ENCODE measurements around the gene NCKAP5L. TPM values are rescaled to one million over a fixed set of nuclear protein-coding genes. Genes with fewer than 3 reads are reported as not detected.

The NCKAP5L gene
- total and polyA plus RNA-seq, 9 of the 15 experiments (the other 6 are each of a cell fraction or from before 2014, with no cell fraction given) = 0.01 to 14.4 (median 3.7) TPM

- no peak for TF ChIP-seq USF2 (CRISPR knock-in tag; IDR thresholded peaks at IDR 0.05)
- TF ChIP-seq ZNF695 (CRISPR knock-in tag; IDR thresholded peaks at IDR 0.05) = peak; percentile 68; the same call in 1 of the 2 replicates
- peak; percentile 84; the same call in 1 of the 2 replicates for TF ChIP-seq XRCC5 (IDR thresholded peaks at IDR 0.05; ENCODE audit: low read depth, low read length)
- no peak for TF ChIP-seq ZNF280B (CRISPR knock-in tag; IDR thresholded peaks at IDR 0.05)
- TF ChIP-seq ZNF3 (CRISPR knock-in tag; IDR thresholded peaks at IDR 0.05) = no peak
- TF ChIP-seq CBFB (CRISPR knock-in tag; IDR thresholded peaks at IDR 0.05) = no peak
- TF ChIP-seq ATF2 (CRISPR knock-in tag; IDR thresholded peaks at IDR 0.05) = no peak
- TF ChIP-seq, protein P1, sequence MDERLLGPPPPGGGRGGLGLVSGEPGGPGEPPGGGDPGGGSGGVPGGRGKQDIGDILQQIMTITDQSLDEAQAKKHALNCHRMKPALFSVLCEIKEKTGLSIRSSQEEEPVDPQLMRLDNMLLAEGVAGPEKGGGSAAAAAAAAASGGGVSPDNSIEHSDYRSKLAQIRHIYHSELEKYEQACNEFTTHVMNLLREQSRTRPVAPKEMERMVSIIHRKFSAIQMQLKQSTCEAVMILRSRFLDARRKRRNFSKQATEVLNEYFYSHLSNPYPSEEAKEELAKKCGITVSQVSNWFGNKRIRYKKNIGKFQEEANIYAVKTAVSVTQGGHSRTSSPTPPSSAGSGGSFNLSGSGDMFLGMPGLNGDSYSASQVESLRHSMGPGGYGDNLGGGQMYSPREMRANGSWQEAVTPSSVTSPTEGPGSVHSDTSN (CRISPR knock-in tag; IDR thresholded peaks at IDR 0.05; ENCODE audit: low read depth) = no peak
- TF ChIP-seq, protein P1 (tag; conservative IDR thresholded peaks at IDR 0.05; ENCODE audit: low read depth) = peak; percentile 49
- TF ChIP-seq, protein P2, sequence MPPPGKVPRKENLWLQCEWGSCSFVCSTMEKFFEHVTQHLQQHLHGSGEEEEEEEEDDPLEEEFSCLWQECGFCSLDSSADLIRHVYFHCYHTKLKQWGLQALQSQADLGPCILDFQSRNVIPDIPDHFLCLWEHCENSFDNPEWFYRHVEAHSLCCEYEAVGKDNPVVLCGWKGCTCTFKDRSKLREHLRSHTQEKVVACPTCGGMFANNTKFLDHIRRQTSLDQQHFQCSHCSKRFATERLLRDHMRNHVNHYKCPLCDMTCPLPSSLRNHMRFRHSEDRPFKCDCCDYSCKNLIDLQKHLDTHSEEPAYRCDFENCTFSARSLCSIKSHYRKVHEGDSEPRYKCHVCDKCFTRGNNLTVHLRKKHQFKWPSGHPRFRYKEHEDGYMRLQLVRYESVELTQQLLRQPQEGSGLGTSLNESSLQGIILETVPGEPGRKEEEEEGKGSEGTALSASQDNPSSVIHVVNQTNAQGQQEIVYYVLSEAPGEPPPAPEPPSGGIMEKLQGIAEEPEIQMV (tag; conservative IDR thresholded peaks at IDR 0.05; ENCODE audit: low read depth) = no peak
- TF ChIP-seq, protein P3, sequence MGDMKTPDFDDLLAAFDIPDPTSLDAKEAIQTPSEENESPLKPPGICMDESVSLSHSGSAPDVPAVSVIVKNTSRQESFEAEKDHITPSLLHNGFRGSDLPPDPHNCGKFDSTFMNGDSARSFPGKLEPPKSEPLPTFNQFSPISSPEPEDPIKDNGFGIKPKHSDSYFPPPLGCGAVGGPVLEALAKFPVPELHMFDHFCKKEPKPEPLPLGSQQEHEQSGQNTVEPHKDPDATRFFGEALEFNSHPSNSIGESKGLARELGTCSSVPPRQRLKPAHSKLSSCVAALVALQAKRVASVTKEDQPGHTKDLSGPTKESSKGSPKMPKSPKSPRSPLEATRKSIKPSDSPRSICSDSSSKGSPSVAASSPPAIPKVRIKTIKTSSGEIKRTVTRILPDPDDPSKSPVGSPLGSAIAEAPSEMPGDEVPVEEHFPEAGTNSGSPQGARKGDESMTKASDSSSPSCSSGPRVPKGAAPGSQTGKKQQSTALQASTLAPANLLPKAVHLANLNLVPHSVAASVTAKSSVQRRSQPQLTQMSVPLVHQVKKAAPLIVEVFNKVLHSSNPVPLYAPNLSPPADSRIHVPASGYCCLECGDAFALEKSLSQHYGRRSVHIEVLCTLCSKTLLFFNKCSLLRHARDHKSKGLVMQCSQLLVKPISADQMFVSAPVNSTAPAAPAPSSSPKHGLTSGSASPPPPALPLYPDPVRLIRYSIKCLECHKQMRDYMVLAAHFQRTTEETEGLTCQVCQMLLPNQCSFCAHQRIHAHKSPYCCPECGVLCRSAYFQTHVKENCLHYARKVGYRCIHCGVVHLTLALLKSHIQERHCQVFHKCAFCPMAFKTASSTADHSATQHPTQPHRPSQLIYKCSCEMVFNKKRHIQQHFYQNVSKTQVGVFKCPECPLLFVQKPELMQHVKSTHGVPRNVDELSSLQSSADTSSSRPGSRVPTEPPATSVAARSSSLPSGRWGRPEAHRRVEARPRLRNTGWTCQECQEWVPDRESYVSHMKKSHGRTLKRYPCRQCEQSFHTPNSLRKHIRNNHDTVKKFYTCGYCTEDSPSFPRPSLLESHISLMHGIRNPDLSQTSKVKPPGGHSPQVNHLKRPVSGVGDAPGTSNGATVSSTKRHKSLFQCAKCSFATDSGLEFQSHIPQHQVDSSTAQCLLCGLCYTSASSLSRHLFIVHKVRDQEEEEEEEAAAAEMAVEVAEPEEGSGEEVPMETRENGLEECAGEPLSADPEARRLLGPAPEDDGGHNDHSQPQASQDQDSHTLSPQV (IDR thresholded peaks at IDR 0.05) = peak; percentile 92
- TF ChIP-seq GATA2 (CRISPR knock-in tag; IDR thresholded peaks at IDR 0.05) = peak; percentile 100
- TF ChIP-seq ELF1 (tag; IDR thresholded peaks at IDR 0.05) = no peak
These were observed 41.0 kb upstream of the NCKAP5L start (continued) for GRCh38 chr12:49868952-49869815.

All from K562 (cell line).